GM18868 (cell line): ENCODE results near the gene ROBO2.

Experiments
- ATAC-seq: cut with Tn5 transposase; IDR thresholded peaks from one replicate; pipeline ENCODE4 v1.9.1; 2021; ENCODE audit warnings: mild to moderate bottlenecking, moderate library complexity; ENCODE audit not compliant: unreplicated experiment

Gene ROBO2

GRCh38 chr3:77626157-77626556, 586.3 kb downstream of the ROBO2 start:
- no peak for ATAC-seq

- ATAC-seq = no peak
Measured at GRCh38 chr3:77648214-77648613, 608.3 kb downstream of the ROBO2 start.

- ATAC-seq = no peak
Measured at GRCh38 chr3:77648664-77649063, 608.8 kb downstream of the ROBO2 start.

GRCh38 chr3:77652624-77653023, 612.7 kb downstream of the ROBO2 start:
- ATAC-seq = no peak

- ATAC-seq = no peak
Measured at GRCh38 chr3:77655396-77655795, 615.5 kb downstream of the ROBO2 start.

GRCh38 chr3:77660718-77661117, 620.8 kb downstream of the ROBO2 start:
- ATAC-seq = no peak

GRCh38 chr3:77667901-77668300, 628.0 kb downstream of the ROBO2 start:
- no peak for ATAC-seq

- ATAC-seq = no peak
Measured at GRCh38 chr3:77668376-77668775, 628.5 kb downstream of the ROBO2 start.

- ATAC-seq = no peak
Measured at GRCh38 chr3:77672016-77672415, 632.1 kb downstream of the ROBO2 start.

- no peak for ATAC-seq
Measured at GRCh38 chr3:77682162-77682561, 642.3 kb downstream of the ROBO2 start.

GRCh38 chr3:77684115-77684514, 644.2 kb downstream of the ROBO2 start:
- ATAC-seq = no peak

GRCh38 chr3:77685713-77686112, 645.8 kb downstream of the ROBO2 start:
- no peak for ATAC-seq

GRCh38 chr3:77686560-77686959, 646.7 kb downstream of the ROBO2 start:
- no peak for ATAC-seq

- no peak for ATAC-seq
Measured at GRCh38 chr3:77687545-77687944, 647.6 kb downstream of the ROBO2 start.

- no peak for ATAC-seq
Measured at GRCh38 chr3:77690284-77690845, 650.5 kb downstream of the ROBO2 start.

- no peak for ATAC-seq
Measured at GRCh38 chr3:77693147-77693546, 653.2 kb downstream of the ROBO2 start.

GRCh38 chr3:77699125-77699691, 659.3 kb downstream of the ROBO2 start:
- no peak for ATAC-seq
